ENCODE results near the gene USP36. TPM values are rescaled to one million over a fixed set of nuclear protein-coding genes. Genes with fewer than 3 reads are reported as not detected.

USP36 gene
- total RNA-seq, 4 donors from 2014 or later, result 36.7 to 63.6 (median 45.2) TPM

DNA sequence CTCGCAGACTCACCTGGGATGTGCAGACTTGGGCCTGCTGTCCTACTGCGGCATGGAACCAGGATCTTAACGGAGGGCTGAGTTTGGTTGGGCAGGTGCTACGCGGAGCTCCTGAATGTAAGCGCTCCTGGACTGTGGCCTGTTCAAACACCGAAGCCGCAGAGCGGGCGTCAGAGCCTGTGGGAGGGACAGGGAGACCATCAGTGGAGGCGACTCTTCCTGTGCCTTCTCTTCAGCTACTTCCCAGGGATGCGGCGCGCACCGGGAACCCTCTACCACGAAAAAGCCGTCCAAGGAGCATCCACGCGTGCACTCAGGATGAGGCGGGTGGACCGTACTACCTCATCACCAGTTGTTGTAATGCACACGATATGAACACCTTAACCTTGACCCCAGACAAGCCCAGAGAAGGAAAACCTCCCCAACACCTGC, 2.0 kb downstream of the USP36 start:
- WGBS, 2 donors, result 85 to 89% methylated on average over 22 of the region's 22 CpGs
- DNase-seq (ENCODE audit: low spot score in 2 of 2), result no peak
- intact Hi-C loops (cut with DNase I; ENCODE audit: low total_unique reads), result loop anchor here (5.0 kb wide), 1 partner anchor 626 kb away; the partner anchor contains the start of gene BIRC5
- TF ChIP-seq, protein P1, sequence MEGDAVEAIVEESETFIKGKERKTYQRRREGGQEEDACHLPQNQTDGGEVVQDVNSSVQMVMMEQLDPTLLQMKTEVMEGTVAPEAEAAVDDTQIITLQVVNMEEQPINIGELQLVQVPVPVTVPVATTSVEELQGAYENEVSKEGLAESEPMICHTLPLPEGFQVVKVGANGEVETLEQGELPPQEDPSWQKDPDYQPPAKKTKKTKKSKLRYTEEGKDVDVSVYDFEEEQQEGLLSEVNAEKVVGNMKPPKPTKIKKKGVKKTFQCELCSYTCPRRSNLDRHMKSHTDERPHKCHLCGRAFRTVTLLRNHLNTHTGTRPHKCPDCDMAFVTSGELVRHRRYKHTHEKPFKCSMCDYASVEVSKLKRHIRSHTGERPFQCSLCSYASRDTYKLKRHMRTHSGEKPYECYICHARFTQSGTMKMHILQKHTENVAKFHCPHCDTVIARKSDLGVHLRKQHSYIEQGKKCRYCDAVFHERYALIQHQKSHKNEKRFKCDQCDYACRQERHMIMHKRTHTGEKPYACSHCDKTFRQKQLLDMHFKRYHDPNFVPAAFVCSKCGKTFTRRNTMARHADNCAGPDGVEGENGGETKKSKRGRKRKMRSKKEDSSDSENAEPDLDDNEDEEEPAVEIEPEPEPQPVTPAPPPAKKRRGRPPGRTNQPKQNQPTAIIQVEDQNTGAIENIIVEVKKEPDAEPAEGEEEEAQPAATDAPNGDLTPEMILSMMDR (IDR thresholded peaks at IDR 0.05), result no peak
- TF ChIP-seq POLR2A (IDR thresholded peaks at IDR 0.05), result no peak
- H3K4me3 ChIP-seq (ENCODE audit: low read depth, poor library complexity, severe bottlenecking), result no peak overlapping the region

DNA sequence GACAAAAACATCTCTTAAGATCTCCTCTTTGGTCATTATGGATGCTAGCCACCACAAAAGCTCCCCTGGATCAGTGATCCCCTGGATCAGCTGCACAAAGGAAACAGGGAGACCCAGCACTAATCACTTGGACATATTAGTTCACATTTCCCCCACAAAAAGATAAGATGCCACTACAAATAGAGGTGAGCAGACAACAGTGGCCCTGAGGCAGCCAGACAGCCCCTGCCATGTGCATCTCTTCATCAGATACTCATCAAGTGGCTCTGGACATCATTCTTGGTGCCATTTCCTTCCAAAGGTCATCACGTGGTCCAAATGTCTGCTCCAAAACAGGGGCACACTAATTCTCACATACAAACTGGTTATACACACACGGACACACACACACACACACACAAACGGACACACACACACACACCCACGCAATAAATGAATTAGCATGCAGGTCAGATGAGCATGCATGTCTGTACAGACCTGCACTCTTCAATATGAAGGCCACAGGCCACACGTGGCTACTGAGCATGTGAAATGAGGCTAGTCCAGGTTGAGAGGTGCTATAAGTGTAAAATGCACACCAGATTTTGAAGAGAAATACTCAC, 4.1 kb downstream of the USP36 start:
- no peak for DNase-seq (ENCODE audit: low spot score in 2 of 2)
- 74 to 79% methylated on average over 5 of the region's 5 CpGs for WGBS, 2 donors
- intact Hi-C loops (cut with DNase I; ENCODE audit: low total_unique reads), result loop anchor here (5.0 kb wide), 1 partner anchor 624 kb away; the partner anchor contains the start of gene BIRC5
- TF ChIP-seq, protein P1 (IDR thresholded peaks at IDR 0.05), result no peak
- no peak for TF ChIP-seq POLR2A (IDR thresholded peaks at IDR 0.05)
- H3K4me3 ChIP-seq (ENCODE audit: low read depth, poor library complexity, severe bottlenecking), result no peak overlapping the region

DNA sequence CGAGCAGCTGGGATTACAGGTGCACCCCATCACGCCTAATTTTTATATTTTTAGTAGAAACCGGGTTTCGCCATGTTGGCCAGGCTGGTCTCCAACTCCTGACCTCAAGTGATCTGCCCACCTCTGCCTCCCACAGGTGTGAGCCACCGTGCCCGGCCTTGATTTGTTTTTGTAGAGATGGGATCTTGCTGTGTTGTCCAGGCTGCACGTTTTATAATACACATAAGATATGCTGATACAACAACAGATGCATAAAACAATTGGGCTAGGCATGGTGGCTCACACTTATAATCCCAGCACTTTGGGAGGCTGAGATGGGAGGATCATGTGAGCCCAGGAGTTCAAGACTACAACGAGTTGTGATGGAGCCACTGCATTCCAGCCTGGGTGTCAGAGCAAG, 6.0 kb downstream of the USP36 start:
- intact Hi-C loops (cut with DNase I; ENCODE audit: low total_unique reads), result no loop called here
- TF ChIP-seq, protein P1 (IDR thresholded peaks at IDR 0.05), result no peak
- TF ChIP-seq POLR2A (IDR thresholded peaks at IDR 0.05), result no peak
- no peak overlapping the region for H3K4me3 ChIP-seq (ENCODE audit: low read depth, poor library complexity, severe bottlenecking)

DNA sequence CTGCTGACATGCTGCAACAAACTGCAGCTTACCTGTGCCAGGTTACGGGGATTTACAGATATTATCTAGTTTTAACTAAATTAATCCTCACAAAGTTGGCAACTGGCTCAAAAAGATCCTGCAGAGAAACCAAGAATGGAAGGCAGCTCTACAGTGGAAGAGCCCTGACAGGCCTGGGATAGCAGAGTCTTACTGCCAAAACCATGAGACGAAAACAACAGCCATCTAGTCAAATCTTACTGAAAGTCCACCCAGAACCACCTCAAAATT, 8.1 kb downstream of the USP36 start:
- DNase-seq (ENCODE audit: low spot score in 2 of 2), result no peak
- WGBS, 2 donors, result 57 to 67% methylated on average over 2 of the region's 2 CpGs
- intact Hi-C loops (cut with DNase I; ENCODE audit: low total_unique reads), result no loop called here
- no peak for TF ChIP-seq POLR2A (IDR thresholded peaks at IDR 0.05)
- TF ChIP-seq, protein P1 (IDR thresholded peaks at IDR 0.05), result no peak
- H3K4me3 ChIP-seq (ENCODE audit: low read depth, poor library complexity, severe bottlenecking), result no peak overlapping the region

More for the DNA sequence above, 6.0 kb downstream of the USP36 start:
- WGBS, 2 donors, result 95 to 97% methylated on average over 8 of the region's 8 CpGs
- no peak for DNase-seq (ENCODE audit: low spot score in 2 of 2)

DNA sequence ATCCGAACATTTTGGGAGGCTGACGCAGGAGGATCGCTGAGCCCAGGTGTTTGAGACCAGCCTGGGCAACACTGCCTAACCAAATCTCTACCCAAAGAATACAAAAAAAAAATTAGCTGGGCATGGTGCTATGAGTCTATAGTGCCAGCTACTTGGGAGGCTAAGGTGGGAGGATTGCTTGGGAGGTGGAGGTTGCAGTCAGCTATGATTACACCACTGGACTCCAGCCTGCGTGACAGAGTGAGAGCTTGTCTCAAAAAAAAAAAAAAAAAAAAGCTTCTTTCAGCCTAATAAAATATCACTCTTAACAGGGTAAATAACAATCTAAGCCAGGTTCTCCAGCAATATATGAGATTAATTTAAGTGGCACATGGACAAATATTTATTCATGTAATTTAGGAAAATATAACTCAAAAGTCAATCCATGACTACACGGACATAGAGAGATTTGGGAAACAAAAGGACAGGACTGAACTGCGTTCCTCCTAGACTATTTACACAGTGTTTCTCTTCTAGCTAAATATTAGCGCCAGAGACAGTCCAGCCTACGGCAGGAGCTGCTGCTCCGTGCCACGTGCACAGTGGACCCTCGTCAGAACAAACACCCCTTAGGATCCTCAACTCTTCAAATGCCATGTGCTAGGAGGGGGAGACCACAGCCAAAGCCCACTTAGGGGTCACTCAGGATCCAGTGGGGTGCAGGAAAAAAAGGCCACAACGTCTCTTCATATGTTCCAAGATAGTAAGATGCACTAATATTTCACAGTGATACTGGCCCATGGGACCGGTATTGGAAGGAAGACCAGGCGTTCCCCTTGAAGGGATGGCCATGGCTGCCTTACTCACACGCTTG, 8.7 kb downstream of the USP36 start:
- TF ChIP-seq, protein P1 (IDR thresholded peaks at IDR 0.05), result no peak
- no peak for TF ChIP-seq POLR2A (IDR thresholded peaks at IDR 0.05)
- intact Hi-C loops (cut with DNase I; ENCODE audit: low total_unique reads), result no loop called here
- no peak for DNase-seq (ENCODE audit: low spot score in 2 of 2)
- no peak overlapping the region for H3K4me3 ChIP-seq (ENCODE audit: low read depth, poor library complexity, severe bottlenecking)
- 78 to 81% methylated on average over 15 of the region's 15 CpGs for WGBS, 2 donors

Data from lower leg skin (tissue), 4 donors.